HUES48 (cell line): ENCODE data around the gene RHBG.
"Not testable (repeated sequence)": the region's sequence is repeated elsewhere in the genome, so short reads cannot be mapped to it uniquely, and the experiment has no call there.

Experiments used
- H3K27ac ChIP-seq: one replicate; pipeline ENCODE4 v1.7.0; 2013; ENCODE audit warnings: low read depth, low read length, inconsistent platforms
- H3K27me3 ChIP-seq: 2 replicates; pipeline ENCODE4 v1.6.1; 2013; ENCODE audit warnings: mild to moderate bottlenecking, low read length; ENCODE audit not compliant: control insufficient read depth, insufficient read depth
- H3K36me3 ChIP-seq: 2 replicates; pipeline ENCODE4 v1.6.1; 2013; ENCODE audit warnings: low read length; ENCODE audit not compliant: control insufficient read depth, insufficient read depth
- H3K4me1 ChIP-seq: 2 replicates; pipeline ENCODE4 v1.6.1; 2013; ENCODE audit warnings: mild to moderate bottlenecking, low read length; ENCODE audit not compliant: control insufficient read depth, insufficient read depth
- H3K4me3 ChIP-seq: 2 replicates; pipeline ENCODE4 v1.5.1; 2013; ENCODE audit warnings: mild to moderate bottlenecking, low read depth, low read length
- H3K9ac ChIP-seq: 2 replicates; pipeline ENCODE4 v1.6.1; 2013; ENCODE audit warnings: mild to moderate bottlenecking, low read depth, low read length, moderate library complexity
- H3K9me3 ChIP-seq: 2 replicates; pipeline ENCODE4 v1.6.1; 2013; ENCODE audit warnings: low read length; ENCODE audit not compliant: control insufficient read depth, insufficient read depth

Gene RHBG, protein sequence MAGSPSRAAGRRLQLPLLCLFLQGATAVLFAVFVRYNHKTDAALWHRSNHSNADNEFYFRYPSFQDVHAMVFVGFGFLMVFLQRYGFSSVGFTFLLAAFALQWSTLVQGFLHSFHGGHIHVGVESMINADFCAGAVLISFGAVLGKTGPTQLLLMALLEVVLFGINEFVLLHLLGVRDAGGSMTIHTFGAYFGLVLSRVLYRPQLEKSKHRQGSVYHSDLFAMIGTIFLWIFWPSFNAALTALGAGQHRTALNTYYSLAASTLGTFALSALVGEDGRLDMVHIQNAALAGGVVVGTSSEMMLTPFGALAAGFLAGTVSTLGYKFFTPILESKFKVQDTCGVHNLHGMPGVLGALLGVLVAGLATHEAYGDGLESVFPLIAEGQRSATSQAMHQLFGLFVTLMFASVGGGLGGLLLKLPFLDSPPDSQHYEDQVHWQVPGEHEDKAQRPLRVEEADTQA

GRCh38 chr1:156368889-156369684 is at the start of gene RHBG:
Gene RHBG, plus strand, starts transcription at chr1:156369211. Its CDS starts 39 bp downstream, at chr1:156369250.
- peaks cover 9% of the 10 kb centered on the region for H3K27me3 ChIP-seq
- H3K9ac ChIP-seq: peak within 1 kb of the TSS; percentile 14; the same call in 1 of the 2 replicates
- no peaks in the 10 kb centered on the region for H3K36me3 ChIP-seq
- peak within 1 kb of the TSS; percentile 62 for H3K4me3 ChIP-seq
- peaks cover 8% of the 10 kb centered on the region; the same call in 1 of the 2 replicates for H3K4me1 ChIP-seq
- no peak within 1 kb of the TSS for H3K27ac ChIP-seq
- H3K9me3 ChIP-seq: no peaks in the 10 kb centered on the region

GRCh38 chr1:156319664-156320063 is 49.3 kb upstream of the RHBG start:
- Histone ChIP-seq H3K4me1 (no peaks in the 10 kb centered on the region), H3K27me3 (no peaks in the 10 kb centered on the region), H3K9me3 (no peaks in the 10 kb centered on the region), H3K27ac (no peak overlapping the region), H3K9ac (no peak overlapping the region), H3K4me3 (no peak overlapping the region), H3K36me3 (peaks cover 94% of the 10 kb centered on the region)

DNA sequence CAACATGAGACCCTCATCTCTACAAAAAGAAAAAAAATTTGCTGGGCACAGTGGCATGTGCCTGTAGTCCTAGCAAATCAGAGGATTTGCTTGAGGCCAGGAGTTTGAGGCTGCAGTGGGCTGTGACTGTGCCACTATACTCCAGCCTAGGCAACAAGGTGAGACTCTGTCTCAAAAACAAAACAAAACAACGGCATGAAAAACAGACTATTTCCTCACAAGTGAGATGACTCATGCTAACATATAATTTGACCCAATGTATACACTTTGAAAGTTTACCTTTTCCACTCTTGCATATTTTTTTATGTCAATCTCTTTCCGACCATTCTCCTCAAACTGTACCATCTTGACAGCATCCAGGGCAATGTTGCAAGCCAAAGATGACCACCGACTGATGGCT is 48.5 kb upstream of the RHBG start:
- Histone ChIP-seq H3K9me3 (no peaks in the 10 kb centered on the region), H3K27ac (no peak overlapping the region), H3K36me3 (peaks cover 94% of the 10 kb centered on the region), H3K9ac (no peak overlapping the region), H3K4me3 (no peak overlapping the region), H3K27me3 (no peaks in the 10 kb centered on the region), H3K4me1 (no peaks in the 10 kb centered on the region)

DNA sequence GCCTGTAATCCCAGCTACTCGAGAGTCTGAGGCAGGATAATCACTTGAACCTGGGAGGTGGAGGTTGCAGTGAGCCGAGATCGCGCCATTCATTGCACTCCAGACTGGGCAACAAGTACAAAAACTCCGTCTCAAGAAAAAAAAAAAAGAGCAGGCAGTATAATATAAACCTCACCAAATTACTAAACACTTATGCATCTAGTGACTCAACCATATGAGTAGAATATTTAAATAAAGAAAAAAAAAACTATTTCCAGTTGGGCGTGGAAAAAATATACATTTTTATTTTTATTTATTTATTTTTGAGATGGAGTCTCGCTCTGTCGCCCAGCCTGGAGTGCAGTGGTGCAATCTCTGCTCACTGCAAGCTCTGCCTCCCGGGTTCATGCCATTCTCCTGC is 45.8 kb upstream of the RHBG start:
- H3K4me1 ChIP-seq: not testable (repeated sequence)

GRCh38 chr1:156336242-156336641 is 32.8 kb upstream of the RHBG start:
- Histone ChIP-seq H3K36me3 (peaks cover 54% of the 10 kb centered on the region), H3K4me3 (peak overlapping the region; percentile 85), H3K9ac (no peak overlapping the region), H3K9me3 (no peaks in the 10 kb centered on the region), H3K4me1 (no peaks in the 10 kb centered on the region; the same call in 1 of the 2 replicates), H3K27me3 (no peaks in the 10 kb centered on the region), H3K27ac (no peak overlapping the region)

More for the DNA sequence above, 45.8 kb upstream of the RHBG start:
- not testable (repeated sequence) for H3K4me3 ChIP-seq, H3K27ac ChIP-seq, H3K27me3 ChIP-seq, H3K9ac ChIP-seq, H3K9me3 ChIP-seq
- H3K36me3 ChIP-seq: peaks cover 81% of the 10 kb centered on the region

GRCh38 chr1:156337052-156337887 is 31.7 kb upstream of the RHBG start:
- peak overlapping the region; percentile 85 for H3K27ac ChIP-seq

GRCh38 chr1:156337888-156338179 is 31.2 kb upstream of the RHBG start:
- H3K27me3 ChIP-seq: no peaks in the 10 kb centered on the region
- peak overlapping the region; percentile 85 for H3K4me3 ChIP-seq
- H3K4me1 ChIP-seq: no peaks in the 10 kb centered on the region; the same call in 1 of the 2 replicates
- H3K36me3 ChIP-seq: peaks cover 38% of the 10 kb centered on the region
- H3K9ac ChIP-seq: peak overlapping the region; percentile 82
- peak overlapping the region; percentile 85 for H3K27ac ChIP-seq
- no peaks in the 10 kb centered on the region for H3K9me3 ChIP-seq

More at GRCh38 chr1:156337052-156337887, 31.7 kb upstream of the RHBG start:
- Histone ChIP-seq H3K27me3 (no peaks in the 10 kb centered on the region), H3K4me3 (peak overlapping the region; percentile 85), H3K36me3 (peaks cover 44% of the 10 kb centered on the region), H3K9me3 (no peaks in the 10 kb centered on the region), H3K9ac (peak overlapping the region; percentile 82), H3K4me1 (no peaks in the 10 kb centered on the region; the same call in 1 of the 2 replicates)

DNA sequence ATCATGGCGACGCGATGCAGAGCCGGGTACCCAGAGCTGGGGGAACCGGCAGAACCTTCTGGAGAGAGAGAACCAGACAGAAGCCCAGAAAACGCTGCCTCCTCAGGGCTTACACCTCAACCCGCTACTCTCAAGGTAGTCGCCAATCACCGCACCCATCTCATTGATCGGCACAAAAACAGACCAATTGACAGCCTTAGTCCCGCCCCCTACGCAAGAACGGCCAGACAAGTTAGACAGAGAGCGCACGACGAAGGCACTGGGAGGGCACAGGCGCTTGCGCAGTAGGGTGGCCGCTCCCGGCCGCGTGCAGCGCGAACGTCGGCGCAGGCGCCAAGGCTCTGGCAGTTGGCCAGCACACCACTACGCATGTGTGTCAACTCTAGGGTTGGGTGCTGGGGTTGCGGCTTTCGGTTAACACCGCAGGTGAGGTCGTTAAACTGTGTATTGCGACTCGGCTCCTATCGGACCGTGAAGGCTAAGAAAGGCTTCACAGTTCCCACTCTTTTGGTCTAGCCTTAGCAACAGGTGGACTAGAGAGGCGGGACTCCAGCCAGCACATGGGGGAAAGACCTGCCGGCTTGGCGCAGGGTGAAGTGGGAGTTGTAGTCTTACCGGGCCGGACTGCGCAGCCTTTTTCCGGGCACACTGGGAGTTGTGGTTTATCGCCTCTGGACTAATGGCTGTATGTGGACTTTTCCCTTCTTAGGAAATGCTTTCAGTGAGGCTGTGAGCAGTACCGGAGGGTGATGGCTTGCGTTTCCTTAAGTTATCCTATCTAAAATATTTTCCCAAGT is 30.6 kb upstream of the RHBG start, which contains the start of the genes CCT3 and TSACC:
Gene CCT3 (minus strand): TSS at position 113 of the 797 bp plus-strand sequence. CDS start 108 bp downstream, at position 5.
Gene TSACC (plus strand): TSS at position 347 of the 797 bp plus-strand sequence. CDS start 1,232 bp downstream, outside the sequence.
- Histone ChIP-seq H3K9ac (peak within 1 kb of the TSS; percentile 82), H3K27ac (peak within 1 kb of the TSS; percentile 92), H3K9me3 (no peaks in the 10 kb centered on the region), H3K4me3 (peak within 1 kb of the TSS; percentile 85), H3K4me1 (no peaks in the 10 kb centered on the region; the same call in 1 of the 2 replicates), H3K36me3 (peaks cover 33% of the 10 kb centered on the region), H3K27me3 (no peaks in the 10 kb centered on the region)

DNA sequence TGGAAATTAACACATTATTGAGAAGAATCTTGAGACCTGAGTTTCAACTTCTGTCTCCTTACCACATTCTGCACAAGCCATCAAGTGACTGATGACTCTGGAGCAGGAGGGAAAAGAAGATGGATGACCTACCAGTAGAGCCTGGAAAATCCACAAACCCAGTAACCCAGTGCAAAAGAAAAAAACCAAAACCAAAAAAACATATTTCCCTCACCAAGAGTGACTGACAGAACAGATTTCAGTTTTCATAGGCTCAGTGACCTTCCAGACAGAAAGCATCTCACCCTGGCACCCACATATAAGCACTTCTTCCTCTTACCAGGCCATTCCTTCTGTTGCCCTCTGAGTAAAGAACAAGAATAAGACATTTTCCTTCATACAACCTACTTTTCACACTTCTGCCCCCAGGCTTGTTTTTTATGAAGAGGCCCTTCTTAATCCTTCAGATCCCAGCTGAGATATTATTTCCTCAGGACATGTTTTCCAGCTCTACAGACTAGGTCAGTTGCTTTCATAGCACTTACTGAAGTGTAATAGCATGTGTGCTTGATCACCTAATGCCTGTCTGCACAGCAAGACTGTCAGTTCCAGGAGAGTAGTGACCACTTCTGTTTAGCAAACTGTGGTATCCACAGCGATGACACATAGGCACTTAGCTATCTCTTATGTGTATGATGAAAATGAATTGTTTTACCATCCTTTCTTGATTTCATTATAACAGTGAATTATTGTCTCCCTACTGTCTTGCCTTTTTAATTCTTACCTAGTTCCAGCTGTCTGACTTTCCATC is 26.6 kb upstream of the RHBG start:
- Histone ChIP-seq H3K9me3 (no peaks in the 10 kb centered on the region), H3K4me3 (no peak overlapping the region), H3K4me1 (no peaks in the 10 kb centered on the region), H3K27me3 (no peaks in the 10 kb centered on the region), H3K27ac (no peak overlapping the region), H3K9ac (no peak overlapping the region), H3K36me3 (no peaks in the 10 kb centered on the region)
